ENCODE data around the gene PPP1R14C. TPM values are rescaled to one million over a fixed set of nuclear protein-coding genes. Genes with fewer than 3 reads are reported as not detected.

The PPP1R14C gene
- total RNA-seq, 4 donors from 2014 or later, result 2.1 to 2.9 TPM; not detected in 2

DNA sequence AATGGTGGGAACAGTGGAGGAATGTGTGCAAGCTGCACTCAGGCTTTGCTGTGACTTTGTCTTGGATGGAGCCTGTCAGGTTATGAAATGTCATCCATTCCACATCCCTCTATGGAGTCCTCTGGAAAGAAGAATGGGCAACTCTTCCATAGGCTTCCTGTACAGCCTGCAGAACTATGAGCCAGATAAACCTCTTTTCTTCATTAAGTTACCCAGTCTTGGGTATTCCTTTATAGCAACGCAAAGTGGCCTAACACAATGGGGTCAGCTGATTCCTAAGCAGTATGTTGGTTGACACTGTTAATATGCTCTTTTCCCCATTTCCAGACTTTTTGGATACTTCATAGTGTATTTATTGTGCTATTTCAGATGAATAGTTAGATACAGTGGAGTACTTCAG lies 150.2 kb downstream of the PPP1R14C start:
- TF ChIP-seq POLR2A (IDR thresholded peaks at IDR 0.05), result no peak
- TF ChIP-seq, protein P1, sequence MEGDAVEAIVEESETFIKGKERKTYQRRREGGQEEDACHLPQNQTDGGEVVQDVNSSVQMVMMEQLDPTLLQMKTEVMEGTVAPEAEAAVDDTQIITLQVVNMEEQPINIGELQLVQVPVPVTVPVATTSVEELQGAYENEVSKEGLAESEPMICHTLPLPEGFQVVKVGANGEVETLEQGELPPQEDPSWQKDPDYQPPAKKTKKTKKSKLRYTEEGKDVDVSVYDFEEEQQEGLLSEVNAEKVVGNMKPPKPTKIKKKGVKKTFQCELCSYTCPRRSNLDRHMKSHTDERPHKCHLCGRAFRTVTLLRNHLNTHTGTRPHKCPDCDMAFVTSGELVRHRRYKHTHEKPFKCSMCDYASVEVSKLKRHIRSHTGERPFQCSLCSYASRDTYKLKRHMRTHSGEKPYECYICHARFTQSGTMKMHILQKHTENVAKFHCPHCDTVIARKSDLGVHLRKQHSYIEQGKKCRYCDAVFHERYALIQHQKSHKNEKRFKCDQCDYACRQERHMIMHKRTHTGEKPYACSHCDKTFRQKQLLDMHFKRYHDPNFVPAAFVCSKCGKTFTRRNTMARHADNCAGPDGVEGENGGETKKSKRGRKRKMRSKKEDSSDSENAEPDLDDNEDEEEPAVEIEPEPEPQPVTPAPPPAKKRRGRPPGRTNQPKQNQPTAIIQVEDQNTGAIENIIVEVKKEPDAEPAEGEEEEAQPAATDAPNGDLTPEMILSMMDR (IDR thresholded peaks at IDR 0.05), result no peak
- Histone ChIP-seq H3K4me3 (no peak overlapping the region), H3K4me1 (no peaks in the 10 kb centered on the region), H3K27ac (no peak overlapping the region), H3K9me3 (peaks cover 0 to 3% of the 10 kb centered on the region in 2 donors), H3K36me3 (no peaks in the 10 kb centered on the region), H3K27me3 (no peaks in the 10 kb centered on the region)
- DNase-seq, result no peak
- intact Hi-C loops (cut with DNase I; ENCODE audit: low total_unique reads), result no loop called here

DNA sequence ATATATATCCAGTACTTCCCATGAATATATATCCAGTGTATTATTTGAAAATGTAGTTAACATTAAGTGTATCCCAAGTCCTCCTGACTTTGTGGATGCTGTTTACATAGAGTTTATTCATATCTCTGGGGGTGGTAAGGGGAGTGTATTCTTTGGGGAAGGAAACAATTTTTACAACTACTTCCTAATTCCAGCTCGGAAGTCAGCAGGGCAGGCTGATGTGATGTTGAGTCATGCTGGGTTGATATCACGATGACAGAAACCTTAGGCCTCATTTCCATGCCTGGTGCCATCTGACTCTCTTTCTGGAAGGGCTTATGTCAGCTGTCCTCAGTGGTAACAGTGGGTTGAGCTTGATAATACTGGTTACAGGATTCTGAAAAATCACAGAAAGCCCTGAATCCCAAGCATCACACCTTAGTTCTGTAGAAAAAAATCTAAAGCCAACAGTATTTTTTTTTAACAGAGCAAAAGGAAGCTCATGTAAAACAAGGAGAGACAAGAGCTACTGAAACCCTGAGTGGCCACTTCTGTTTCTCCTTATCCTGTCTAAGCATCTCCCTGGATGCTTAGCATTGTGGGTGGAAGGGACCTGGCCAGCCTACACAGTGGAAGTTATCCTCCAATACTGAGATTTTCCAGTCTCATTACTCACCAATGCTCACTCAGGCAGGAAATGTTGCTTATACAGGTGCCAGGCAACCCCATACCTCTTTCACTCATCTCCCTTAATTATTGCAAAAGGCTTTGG lies 150.8 kb downstream of the PPP1R14C start:
- Histone ChIP-seq H3K4me3 (no peak overlapping the region), H3K4me1 (no peaks in the 10 kb centered on the region), H3K9me3 (peaks cover 0 to 3% of the 10 kb centered on the region in 2 donors), H3K27me3 (no peaks in the 10 kb centered on the region), H3K36me3 (no peaks in the 10 kb centered on the region), H3K27ac (no peak overlapping the region)
- intact Hi-C loops (cut with DNase I; ENCODE audit: low total_unique reads), result no loop called here
- no peak for TF ChIP-seq POLR2A (IDR thresholded peaks at IDR 0.05)
- TF ChIP-seq, protein P1 (IDR thresholded peaks at IDR 0.05), result no peak
- DNase-seq, result no peak

DNA sequence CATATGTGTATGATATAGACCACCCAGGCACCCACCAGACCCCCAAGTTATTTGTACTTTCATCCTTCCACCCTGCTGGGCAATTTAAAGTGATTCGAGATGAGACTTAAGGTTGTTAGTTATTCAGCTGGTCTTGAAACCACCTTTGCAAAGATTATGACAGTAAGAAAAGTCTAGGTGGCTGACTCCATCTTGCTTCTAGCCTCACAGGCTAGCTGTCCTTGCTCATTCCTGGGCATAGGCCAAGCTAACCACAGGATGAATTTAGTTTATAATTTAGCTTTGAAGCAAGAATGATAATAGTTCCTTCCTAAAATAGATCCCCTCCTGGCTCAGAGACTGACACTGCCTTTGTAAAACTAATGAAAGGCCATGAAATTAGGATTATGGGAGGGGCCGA lies 154.0 kb downstream of the PPP1R14C start:
- intact Hi-C loops (cut with DNase I; ENCODE audit: low total_unique reads), result no loop called here
- peaks cover 0 to 3% of the 10 kb centered on the region in 2 donors for H3K9me3 ChIP-seq
- DNase-seq, result no peak
- no peaks in the 10 kb centered on the region for H3K27me3 ChIP-seq
- H3K4me3 ChIP-seq, result no peak overlapping the region
- no peak overlapping the region for H3K27ac ChIP-seq
- TF ChIP-seq, protein P1 (IDR thresholded peaks at IDR 0.05), result no peak
- no peak for TF ChIP-seq POLR2A (IDR thresholded peaks at IDR 0.05)
- no peaks in the 10 kb centered on the region for H3K4me1 ChIP-seq
- no peaks in the 10 kb centered on the region for H3K36me3 ChIP-seq

DNA sequence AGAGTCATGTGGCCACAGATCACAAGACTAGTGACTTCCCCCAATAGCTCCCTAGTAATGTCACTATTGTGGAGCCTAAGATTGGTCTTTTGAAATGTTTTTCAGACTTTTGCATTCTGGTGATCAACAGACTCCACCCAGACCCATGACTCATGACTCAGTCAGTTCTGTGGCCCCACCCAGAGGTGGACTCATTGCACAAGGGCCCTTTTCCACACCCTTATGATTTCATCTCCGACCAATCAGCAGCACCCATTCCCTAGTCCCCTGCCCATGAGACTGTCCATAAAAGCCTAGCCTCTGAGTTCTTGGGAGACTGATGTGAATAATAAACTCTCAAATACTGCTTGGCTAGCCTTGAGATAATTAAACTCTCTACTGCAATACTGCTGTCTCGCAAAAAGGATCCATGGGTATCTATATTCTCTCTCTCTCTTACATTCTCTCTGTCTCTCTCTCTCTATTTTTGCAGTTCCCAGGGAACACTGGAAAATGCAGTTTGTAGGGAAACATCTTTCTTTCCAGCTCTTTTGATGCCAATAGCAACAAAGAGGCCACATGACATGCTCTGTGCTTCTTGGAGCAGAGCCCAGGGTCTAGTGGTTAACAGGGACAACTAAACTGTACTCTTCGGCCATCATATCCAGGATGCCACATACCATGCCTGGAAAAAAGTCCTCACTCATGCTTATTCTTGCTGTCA lies 154.6 kb downstream of the PPP1R14C start:
- no peaks in the 10 kb centered on the region for H3K36me3 ChIP-seq
- TF ChIP-seq, protein P1 (IDR thresholded peaks at IDR 0.05), result no peak
- TF ChIP-seq POLR2A (IDR thresholded peaks at IDR 0.05), result no peak
- H3K4me1 ChIP-seq, result no peaks in the 10 kb centered on the region
- H3K4me3 ChIP-seq, result no peak overlapping the region
- H3K27me3 ChIP-seq, result no peaks in the 10 kb centered on the region
- peaks cover 0 to 3% of the 10 kb centered on the region in 2 donors for H3K9me3 ChIP-seq
- intact Hi-C loops (cut with DNase I; ENCODE audit: low total_unique reads), result no loop called here
- H3K27ac ChIP-seq, result no peak overlapping the region
- no peak for DNase-seq

DNA sequence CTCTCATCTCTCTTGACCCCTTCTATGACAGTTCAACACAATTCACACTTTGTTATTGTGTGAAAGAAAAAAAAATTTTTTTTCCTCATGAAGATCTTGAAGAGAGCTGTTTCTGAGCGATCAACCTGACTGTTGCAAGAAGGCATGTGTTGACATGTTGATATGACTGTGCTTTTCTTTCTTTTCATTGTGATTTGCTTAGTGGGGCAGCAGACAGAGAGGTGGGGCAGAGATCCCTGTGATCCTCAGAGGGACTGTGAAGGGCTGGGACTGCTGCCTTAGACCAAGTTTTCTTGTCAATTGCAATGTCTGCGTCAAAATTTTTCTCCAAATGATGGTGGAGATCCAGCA lies 155.2 kb downstream of the PPP1R14C start:
- no peaks in the 10 kb centered on the region for H3K4me1 ChIP-seq
- intact Hi-C loops (cut with DNase I; ENCODE audit: low total_unique reads), result no loop called here
- no peak overlapping the region for H3K4me3 ChIP-seq
- H3K36me3 ChIP-seq, result no peaks in the 10 kb centered on the region
- H3K27ac ChIP-seq, result no peak overlapping the region
- TF ChIP-seq, protein P1 (IDR thresholded peaks at IDR 0.05), result no peak
- TF ChIP-seq POLR2A (IDR thresholded peaks at IDR 0.05), result no peak
- no peaks in the 10 kb centered on the region for H3K27me3 ChIP-seq
- no peak for DNase-seq
- H3K9me3 ChIP-seq, result peaks cover 0 to 3% of the 10 kb centered on the region in 2 donors

Measured in uterus (tissue), 4 donors.